Endothelial cell of umbilical vein (primary cell): ENCODE results near the gene TMCC3. TPM values are rescaled to one million over a fixed set of nuclear protein-coding genes. Genes with fewer than 3 reads are reported as not detected.

Experiments
- BruUV-seq: library from RNA; stranded (reverse); fragments of 400-500 nt; replicated peaks from 2 replicates; lab custom pipeline; 2021; lab: Mats Ljungman, UMichigan
- CTCF ChIA-PET: fragments of 300-600, 350-600 bp; sonication (Branson Sonifier 250); formaldehyde crosslinking; loops from one replicate; lab custom pipeline; 2021; ENCODE audit warnings: antibody characterized with exemption, inconsistent platforms; lab: Charles Lee
- POLR2A ChIA-PET: fragments of 300-600, 350-600 bp; sonication (Branson Sonifier 250); formaldehyde crosslinking; loops from one replicate; lab custom pipeline; 2021; ENCODE audit warnings: antibody characterized with exemption, inconsistent platforms; lab: Charles Lee
- DNase-seq: peaks from one replicate; pipeline ENCODE4 v3.0.0-alpha.2; 2011; ENCODE audit warnings: low read depth, low spot score
- FAIRE-seq: peaks from 2 replicates; lab custom pipeline; 2011; peaks lifted over from hg19 to GRCh38; lab: Jason Lieb, UNC
- H2AFZ ChIP-seq: 2 replicates; pipeline ENCODE4 v1.6.0; 2012; ENCODE audit warnings: low read depth, low read length, control low read depth, inconsistent platforms
- H3K27ac ChIP-seq: 2 replicates; pipeline ENCODE4 v1.5.1; 2011; ENCODE audit warnings: low read depth, mild to moderate bottlenecking, control low read depth, low read length, moderate library complexity; ENCODE audit not compliant: insufficient read depth
- H3K27me3 ChIP-seq, 2 experiments: 2 replicates each; pipeline versions ENCODE4 v1.6.0 to v1.6.1; 2011; ENCODE audit warnings: low read length in 2 of 2, mixed read lengths in 1 of 2; ENCODE audit not compliant: control insufficient read depth in 2 of 2, insufficient read depth in 2 of 2
- H3K36me3 ChIP-seq, 2 experiments: 2 replicates in 1 of 2; 3 replicates in 1 of 2; pipeline ENCODE4 v1.5.1; 2011; ENCODE audit warnings: low read length in 2 of 2, mild to moderate bottlenecking in 1 of 2, moderate library complexity in 1 of 2; ENCODE audit not compliant: control insufficient read depth in 2 of 2, insufficient read depth in 2 of 2; ENCODE audit errors: extremely low read depth in 1 of 2
- H3K4me1 ChIP-seq: 3 replicates; pipeline ENCODE4 v1.5.1; 2011; ENCODE audit warnings: mild to moderate bottlenecking, low read length; ENCODE audit not compliant: control insufficient read depth, insufficient read depth; ENCODE audit errors: extremely low read depth
- H3K4me2 ChIP-seq: 2 replicates; pipeline ENCODE4 v1.6.1; 2011; ENCODE audit warnings: low read length, control low read depth, mixed read lengths; ENCODE audit not compliant: insufficient read depth
- H3K4me3 ChIP-seq, 3 experiments: fragments of 200-600 bp in 1 of 3; sonication (generic), shearing (Covaris generic) in 1 of 3; replicated peaks in 1 of 3; 2 replicates each; pipeline ENCODE4 v1.5.1; 2011 to 2016; ENCODE audit warnings: control low read depth in 3 of 3, low read length in 3 of 3, mild to moderate bottlenecking in 2 of 3, inconsistent platforms in 1 of 3, low read depth in 1 of 3, moderate library complexity in 1 of 3; ENCODE audit not compliant: insufficient read depth in 1 of 3
- H3K79me2 ChIP-seq: 2 replicates; pipeline ENCODE4 v1.6.0; 2012; ENCODE audit warnings: low read length, inconsistent platforms; ENCODE audit not compliant: control insufficient read depth, insufficient read depth
- H3K9ac ChIP-seq: replicated peaks from 2 replicates; pipeline ENCODE3; 2011; ENCODE audit warnings: low read length, control low read depth; ENCODE audit not compliant: insufficient read depth; ENCODE audit errors: extremely low read depth
- H3K9me1 ChIP-seq: replicated peaks from 3 replicates; pipeline ENCODE4 v1.6.0; 2011; ENCODE audit warnings: mild to moderate bottlenecking, low read length; ENCODE audit not compliant: control insufficient read depth, insufficient read depth; ENCODE audit errors: extremely low read depth
- H3K9me3 ChIP-seq: replicated peaks from 2 replicates; pipeline ENCODE4 v1.5.1; 2012; ENCODE audit warnings: low read length, inconsistent platforms; ENCODE audit not compliant: control insufficient read depth, insufficient read depth
- H4K20me1 ChIP-seq: replicated peaks from 2 replicates; pipeline ENCODE3; 2011; ENCODE audit warnings: mild to moderate bottlenecking, low read length; ENCODE audit not compliant: control insufficient read depth, insufficient read depth; ENCODE audit errors: extremely low read depth
- CTCF ChIP-seq, 2 donors: IDR thresholded peaks; 1 replicate in 1 of 2; 2 replicates in 1 of 2; pipeline ENCODE4 v1.5.1; 2011; ENCODE audit warnings: low read length in 2 of 2, mild to moderate bottlenecking in 2 of 2, moderate library complexity in 2 of 2, control low read depth in 1 of 2, inconsistent platforms in 1 of 2, low read depth in 1 of 2; ENCODE audit not compliant: insufficient read depth in 1 of 2; ENCODE audit errors: extremely low read depth in 1 of 2
- EZH2 ChIP-seq: IDR thresholded peaks from 2 replicates; pipeline ENCODE4 v1.6.1; 2012; ENCODE audit warnings: borderline replicate concordance, low read depth, mild to moderate bottlenecking, moderate library complexity, low read length, inconsistent platforms; ENCODE audit not compliant: severe bottlenecking
- FOS ChIP-seq: IDR thresholded peaks from 2 replicates; pipeline ENCODE4 v1.6.1; 2011; ENCODE audit warnings: mild to moderate bottlenecking, low read length, moderate library complexity, borderline replicate concordance; ENCODE audit not compliant: insufficient read depth
- GATA2 ChIP-seq: IDR thresholded peaks from 2 replicates; pipeline ENCODE4 v1.7.0; 2011; ENCODE audit warnings: low read depth, mild to moderate bottlenecking, moderate library complexity, mixed read lengths, low read length; ENCODE audit not compliant: insufficient read length, insufficient read depth
- JUN ChIP-seq: IDR thresholded peaks from 2 replicates; pipeline ENCODE4 v1.6.1; 2011; ENCODE audit warnings: borderline replicate concordance, low read depth; ENCODE audit not compliant: insufficient read length, insufficient read depth
- MAX ChIP-seq: IDR thresholded peaks from 2 replicates; pipeline ENCODE4 v1.6.1; 2011; ENCODE audit not compliant: insufficient read depth, insufficient read length
- MYC ChIP-seq: IDR thresholded peaks from one replicate; pipeline ENCODE4 v1.6.1; 2011; ENCODE audit warnings: mild to moderate bottlenecking, low read depth, low read length
- POLR2A ChIP-seq: IDR thresholded peaks from 2 replicates; pipeline ENCODE4 v1.6.1; 2012; ENCODE audit warnings: low read depth, mild to moderate bottlenecking, control low read depth, low read length
- POLR2AphosphoS5 ChIP-seq: IDR thresholded peaks from 2 replicates; pipeline ENCODE4 v1.6.1; 2012; ENCODE audit warnings: low read depth, mild to moderate bottlenecking, control low read depth, low read length, moderate library complexity; ENCODE audit not compliant: insufficient read depth
- dilution Hi-C: fragments of 300-500 bp; cut with MboI; formaldehyde crosslinking; loops from one replicate; pipeline ENCODE4 v1.15.0; 2019; ENCODE audit warnings: low sequenced_read_pairs; ENCODE audit not compliant: extremely low pct_ligation_motif_present
- intact Hi-C: fragments of 100-400 bp; cut with micrococcal nuclease; formaldehyde crosslinking; loops from one replicate; pipeline ENCODE4 v1.10.0; 2022
- polyA plus RNA-seq, 4 experiments: library from polyadenylated mRNA; depleted of rRNA in 3 of 4; stranded (reverse) in 3 of 4; unstranded in 1 of 4; fragments of >200 nt; gene quantifications; 2 replicates each; pipeline versions ENCODE4 v1.2.1 to v1.2.3, GENCODE V29; 2011 to 2012; ENCODE audit warnings: missing spikeins in 1 of 4
- total RNA-seq: library from RNA; stranded (reverse); gene quantifications from 2 replicates; pipeline ENCODE4 v1.2.3, GENCODE V29; 2021

TMCC3 gene
- total and polyA plus RNA-seq, 2 donors (not counting 3 experiments of a cell fraction or from before 2014, with no cell fraction given): 13.5 to 30.4 TPM

GRCh38 chr12:94589591-94590001 lies 60.8 kb downstream of the TMCC3 start:
- Histone ChIP-seq H3K4me3 (no peak overlapping the region), H3K27me3 (no peaks in the 10 kb centered on the region), H3K4me1 (peaks cover 77% of the 10 kb centered on the region), H3K9me3 (no peaks in the 10 kb centered on the region), H3K79me2 (peaks cover 23% of the 10 kb centered on the region), H3K4me2 (no peak overlapping the region), H3K36me3 (no peaks in the 10 kb centered on the region), H3K27ac (no peak overlapping the region), H3K9me1 (no peaks in the 10 kb centered on the region), H2AFZ (no peak overlapping the region), H3K9ac (no peak overlapping the region), H4K20me1 (no peaks in the 10 kb centered on the region)
- TF ChIP-seq FOS: no peak
- no peak for TF ChIP-seq POLR2AphosphoS5
- no peak for TF ChIP-seq POLR2A
- no peak for TF ChIP-seq MYC
- TF ChIP-seq GATA2: no peak
- TF ChIP-seq CTCF (IDR thresholded peaks at IDR 0.05; ENCODE audit: extremely low read depth in 1 of 2, insufficient read depth in 1 of 2, low read depth in 1 of 2, low read length in 2 of 2): no peak
- no peak for TF ChIP-seq JUN
- no peak for TF ChIP-seq EZH2
- no peak for TF ChIP-seq MAX
- no peak for FAIRE-seq
- POLR2A ChIA-PET: no interaction called here
- dilution Hi-C loops: no loop called here
- intact Hi-C loops: loop anchor here (5.0 kb wide), 1 partner anchor 173 kb away; no protein-coding TSS in a partner anchor
- no peak for DNase-seq
- BruUV-seq: no TSS peak
- CTCF ChIA-PET: interaction anchor here (1.1 kb wide), 1 partner anchor 32 kb away, joined by 3 read pairs; no protein-coding TSS in a partner anchor
